Germinal center (tissue), 1 donor: ENCODE data around the gene GPR17.

Experiments
- DNase-seq: peaks from one replicate; pipeline ENCODE4 v3.0.0; 2012; ENCODE audit warnings: mixed read lengths, low spot score

Gene GPR17

DNA sequence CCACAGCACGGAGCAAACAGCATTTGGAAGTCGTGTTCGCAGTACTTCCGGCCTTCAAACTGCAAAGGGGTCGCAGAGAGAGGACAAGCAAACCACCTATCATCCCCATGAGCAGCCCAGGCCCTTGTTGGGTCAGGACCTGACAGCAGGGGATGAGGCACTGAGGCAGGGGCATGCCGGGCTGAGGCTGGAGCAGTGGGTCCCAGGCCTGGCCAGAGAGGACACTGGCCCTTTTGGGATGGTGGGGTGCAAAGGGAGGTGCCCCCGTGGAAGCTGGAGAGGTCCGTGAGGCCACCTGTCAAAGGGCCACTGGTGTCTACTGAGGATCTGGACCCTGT lies 8.9 kb downstream of the GPR17 start:
- DNase-seq: no peak

GRCh38 chr2:127655209-127656073 lies 9.5 kb downstream of the GPR17 start:
- DNase-seq: no peak

DNA sequence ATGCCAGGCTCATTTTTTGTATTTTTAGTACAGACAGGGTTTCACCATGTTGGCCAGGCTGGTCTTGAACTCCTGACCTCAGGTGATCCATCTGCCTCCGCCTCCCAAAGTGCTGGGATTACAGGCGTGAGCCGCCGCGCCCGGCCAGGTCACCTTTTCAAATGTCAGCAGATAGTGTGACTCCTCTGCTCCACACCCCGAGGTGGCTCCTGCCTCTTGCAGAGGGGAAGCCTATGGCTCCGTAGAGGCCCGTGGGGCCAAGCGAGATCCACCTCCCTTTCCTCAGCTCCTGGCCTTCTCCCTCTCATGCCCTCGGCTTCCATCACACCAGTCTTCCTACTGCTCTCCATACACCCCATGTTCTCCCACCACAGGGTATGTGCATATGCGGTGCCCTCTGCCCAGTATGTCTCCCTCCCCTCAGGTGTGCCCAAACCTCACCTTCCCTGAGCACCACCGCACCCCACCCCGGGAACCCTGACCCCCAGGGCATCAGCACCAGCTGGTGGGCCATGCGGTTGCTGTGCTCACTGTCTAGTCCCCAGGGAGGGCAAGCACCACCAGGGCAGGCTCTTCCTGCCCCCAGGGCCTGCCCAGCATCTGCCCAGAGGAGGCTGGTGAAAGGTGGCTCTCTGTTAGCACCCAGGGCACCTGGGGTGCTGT lies 10.7 kb downstream of the GPR17 start:
- no peak for DNase-seq

DNA sequence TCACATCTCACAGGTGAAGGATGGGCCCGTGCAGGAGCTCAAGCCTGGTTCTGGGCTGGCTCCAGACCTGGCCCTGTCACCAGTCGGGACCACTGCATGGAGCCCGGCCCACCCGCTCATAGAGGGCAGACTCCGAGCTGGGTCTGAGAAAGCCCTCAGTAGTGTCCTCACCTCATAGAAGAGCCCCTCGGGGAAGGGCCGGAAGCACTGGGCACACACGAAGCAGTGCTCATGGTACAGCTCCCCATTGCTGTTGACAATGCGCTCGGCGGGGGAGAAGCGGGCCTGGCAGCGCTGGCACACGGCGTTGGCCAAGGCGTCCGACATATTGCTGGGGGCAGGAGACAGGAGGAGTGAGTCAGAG lies 11.3 kb downstream of the GPR17 start:
- DNase-seq: no peak

DNA sequence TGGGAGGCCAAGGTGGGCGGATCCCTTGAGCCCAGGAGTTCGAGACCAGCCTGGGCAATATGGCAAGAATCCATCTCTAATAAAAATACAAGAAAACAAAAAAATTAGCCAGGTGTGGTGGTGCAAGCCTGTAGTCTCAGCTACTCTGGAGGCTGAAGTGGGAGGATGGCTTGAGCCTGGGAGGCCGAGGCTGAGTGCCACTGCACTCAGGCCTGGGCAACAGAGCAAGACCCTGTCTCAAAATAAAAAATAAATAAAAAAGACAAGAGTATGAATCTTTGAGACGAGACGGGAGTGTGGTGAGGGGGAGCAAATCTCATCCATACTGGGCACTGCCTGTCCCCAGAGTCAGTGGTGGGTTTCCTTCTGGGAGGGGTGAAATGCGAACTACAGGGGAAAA lies 12.2 kb downstream of the GPR17 start:
- no peak for DNase-seq

GRCh38 chr2:127658641-127659407 lies 12.9 kb downstream of the GPR17 start:
- no peak for DNase-seq

GRCh38 chr2:127659408-127660290 lies 13.7 kb downstream of the GPR17 start:
- DNase-seq: no peak

DNA sequence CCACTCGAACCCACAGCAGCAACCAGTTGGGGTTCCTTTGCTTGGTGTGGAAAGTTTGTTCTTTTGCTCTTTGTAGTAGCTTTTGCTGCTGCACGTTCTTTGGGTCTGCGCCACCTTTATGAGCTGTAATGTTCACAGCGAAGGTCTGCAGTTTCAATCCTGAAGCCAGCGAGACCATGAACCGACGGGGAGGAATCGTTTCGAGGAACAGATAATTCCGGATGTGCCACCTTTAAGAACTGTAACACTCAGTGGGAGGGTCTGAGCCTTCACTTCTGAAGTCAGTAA lies 14.3 kb downstream of the GPR17 start:
- DNase-seq: no peak

DNA sequence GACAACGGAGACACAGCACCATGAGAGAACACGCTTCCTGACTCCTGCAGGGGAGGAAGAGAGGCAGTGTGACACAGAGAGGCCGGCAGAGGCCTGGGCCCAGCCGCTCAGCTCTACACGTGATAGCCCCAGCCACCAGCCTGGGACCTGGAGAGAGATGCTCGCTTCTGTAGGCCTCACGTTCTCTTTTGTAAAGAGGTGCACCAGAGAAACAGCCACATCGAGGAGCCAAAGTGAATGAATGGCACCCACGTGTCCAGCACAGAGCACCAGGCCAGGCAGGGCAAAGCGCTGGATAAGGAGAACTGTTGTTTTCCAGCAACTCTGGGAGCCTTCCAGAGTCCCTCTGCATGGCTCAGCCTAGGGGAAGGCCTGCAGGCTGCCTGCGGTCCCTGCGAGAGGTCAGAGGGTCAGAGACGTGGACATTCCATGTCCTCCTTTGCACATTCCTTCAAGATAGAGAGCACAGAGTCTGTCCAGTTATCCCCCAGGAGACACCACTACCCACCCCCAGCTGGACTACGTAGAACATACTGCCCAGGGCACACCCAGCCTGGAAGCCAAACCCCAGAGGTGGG lies 15.2 kb downstream of the GPR17 start:
- no peak for DNase-seq

GRCh38 chr2:127661949-127662510 lies 16.1 kb downstream of the GPR17 start:
- DNase-seq: no peak

DNA sequence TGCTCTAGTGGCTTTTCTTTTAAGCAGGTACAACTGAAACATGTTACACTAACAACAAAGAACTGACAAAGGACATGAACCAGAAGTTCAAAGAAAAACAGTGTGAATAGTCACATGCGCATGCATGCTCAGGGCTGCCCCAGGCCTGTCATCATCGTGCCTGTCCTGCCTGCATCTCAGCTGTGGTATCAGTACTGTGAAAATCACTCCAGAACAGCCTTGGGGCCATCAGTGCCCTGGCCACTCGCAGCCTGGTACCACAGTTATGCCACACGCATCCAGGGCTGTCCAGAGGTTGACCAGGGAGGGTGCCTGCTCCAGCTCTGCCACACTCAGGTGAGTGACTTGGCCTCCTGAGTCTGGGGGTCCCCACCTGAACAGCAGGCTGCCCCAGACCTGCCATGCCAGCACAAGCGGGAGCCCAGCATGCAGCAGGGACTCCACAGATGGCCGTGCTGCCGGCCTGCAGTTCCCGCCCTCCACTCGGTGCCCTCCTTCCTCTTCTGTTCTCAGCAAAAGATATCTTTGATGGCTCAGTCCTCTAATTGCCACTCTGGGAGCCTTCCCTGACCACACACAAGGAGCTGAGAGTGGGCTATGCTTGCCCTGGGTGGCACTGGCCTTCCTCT lies 17.1 kb downstream of the GPR17 start:
- DNase-seq: no peak

DNA sequence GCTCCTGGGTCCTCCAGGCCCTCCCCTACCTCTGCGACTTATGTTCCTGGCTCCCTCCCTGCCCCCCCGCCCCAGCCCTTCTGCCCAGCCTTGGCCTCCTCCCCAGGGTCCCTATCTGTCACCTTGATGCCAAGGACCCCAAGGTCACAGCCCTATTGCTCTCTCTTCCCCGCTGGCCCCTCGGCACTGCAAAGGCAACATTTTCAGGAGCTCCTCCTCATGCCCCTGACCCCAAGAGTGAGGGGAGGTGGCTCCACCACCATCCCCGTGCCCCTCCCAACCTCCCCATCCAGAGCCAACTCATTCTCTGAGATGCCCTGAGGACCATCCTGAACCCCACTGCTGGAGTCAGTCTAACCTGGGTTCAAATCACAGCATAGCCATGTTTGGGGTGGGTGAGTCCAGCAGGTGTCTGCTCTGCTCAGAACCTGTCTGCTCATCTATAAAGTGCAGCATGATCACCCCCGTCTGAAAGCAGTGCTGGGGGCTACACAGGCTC lies 17.7 kb downstream of the GPR17 start:
- DNase-seq: no peak

DNA sequence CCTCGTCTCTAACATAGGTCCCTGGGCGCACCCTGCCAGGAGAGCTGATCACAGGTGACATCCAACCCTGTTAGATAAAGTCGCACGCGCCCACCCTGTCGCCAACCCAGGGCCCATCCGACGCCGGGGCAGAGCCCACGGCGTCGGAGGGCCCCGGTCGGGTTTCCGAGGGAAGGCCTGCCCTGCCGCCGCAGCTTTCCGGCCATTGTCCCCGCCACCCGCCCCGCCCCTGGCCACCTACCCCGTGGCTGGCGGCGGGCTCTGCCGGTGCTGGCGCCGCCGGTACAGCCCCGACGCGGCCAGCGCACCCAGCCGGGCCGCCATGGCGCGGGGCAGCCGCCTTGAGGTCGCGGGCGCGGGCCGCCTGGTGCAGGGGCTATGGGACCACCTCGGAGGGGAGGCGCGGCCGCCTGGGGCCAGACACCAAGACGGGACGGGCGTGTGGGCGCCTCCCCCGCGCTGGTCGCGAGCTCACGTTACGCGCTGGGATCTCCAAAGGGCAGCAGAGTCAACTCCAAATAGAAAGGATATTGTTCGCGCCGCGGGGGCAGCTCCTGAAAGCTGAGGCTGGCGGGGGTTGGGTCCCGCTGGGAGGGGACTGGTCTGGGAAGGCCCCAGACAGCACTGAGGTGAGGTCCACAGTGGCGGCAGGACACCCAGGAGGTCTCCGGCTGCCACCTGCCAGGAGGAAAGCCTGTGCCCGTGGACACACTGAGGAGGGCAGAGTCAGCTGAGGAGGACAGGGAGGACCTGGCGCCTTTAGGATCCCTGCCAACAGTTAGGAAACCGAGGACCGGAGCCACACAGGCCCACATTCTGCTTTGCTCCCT lies 18.3 kb downstream of the GPR17 start:
- DNase-seq: no peak

- no peak for DNase-seq
These were observed 18.9 kb downstream of the GPR17 start for GRCh38 chr2:127664895-127665225.

DNA sequence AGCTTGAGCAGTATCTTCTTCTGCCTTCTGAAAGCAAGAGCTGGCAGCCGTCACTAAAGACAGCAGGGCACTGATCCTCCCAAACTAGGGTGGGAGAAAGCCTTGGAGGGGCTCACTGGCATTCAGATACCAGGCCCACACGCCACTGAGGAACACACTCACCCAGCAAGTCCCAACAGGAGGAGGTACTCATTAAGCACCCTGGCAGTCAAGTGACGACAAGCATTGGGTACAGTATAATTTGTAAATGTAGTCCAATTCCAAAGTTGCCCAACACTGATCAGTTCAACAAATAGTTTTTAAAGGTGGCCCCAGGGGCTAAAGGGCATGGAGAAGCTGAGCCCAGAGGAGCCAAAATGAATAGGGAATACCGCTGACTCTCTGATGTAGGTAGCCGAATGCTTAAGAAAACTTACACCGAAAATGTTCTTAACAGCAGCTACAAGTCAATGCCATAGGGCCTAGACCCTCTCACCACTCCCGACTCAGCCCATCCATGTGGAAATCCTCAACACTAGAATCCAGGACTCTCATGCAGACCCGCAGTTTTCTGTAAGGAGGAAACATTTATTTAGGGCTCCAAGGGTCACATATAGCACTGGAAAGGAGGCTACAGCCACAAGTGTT lies 19.4 kb downstream of the GPR17 start:
- DNase-seq: no peak

GRCh38 chr2:127669056-127669455 lies 23.1 kb downstream of the GPR17 start:
- DNase-seq: no peak

- no peak for DNase-seq
These were observed 24.4 kb downstream of the GPR17 start for GRCh38 chr2:127670055-127670956.

- DNase-seq: no peak
These were observed 25.0 kb downstream of the GPR17 start for GRCh38 chr2:127670957-127671290.
